Measurements from ENCODE around the gene TNFSF10. TPM values are rescaled to one million over a fixed set of nuclear protein-coding genes. Genes with fewer than 3 reads are reported as not detected.

The TNFSF10 gene
- total and polyA plus RNA-seq, 7 donors = 17.9 to 76.8 (median 36.4) TPM

- no peaks in the 10 kb centered on the region for H3K4me1 ChIP-seq
- WGBS, 2 donors = 87 to 88% methylated on average over 2 of the region's 2 CpGs
- TF ChIP-seq CTCF (IDR thresholded peaks at IDR 0.05) = no peak
- TF ChIP-seq EP300 (IDR thresholded peaks at IDR 0.05) = no peak
- no peak for TF ChIP-seq POLR2A (IDR thresholded peaks at IDR 0.05)
- TF ChIP-seq POLR2AphosphoS5 (IDR thresholded peaks at IDR 0.05) = no peak
- H3K36me3 ChIP-seq = no peaks in the 10 kb centered on the region
- intact Hi-C loops (cut with DNase I) = no loop called here
- peaks cover 0 to 5% (median 0%) of the 10 kb centered on the region in 4 donors for H3K9me3 ChIP-seq
- H3K4me3 ChIP-seq = no peak overlapping the region
- H3K27ac ChIP-seq = no peak overlapping the region
- no peak for DNase-seq
- H3K27me3 ChIP-seq = no peaks in the 10 kb centered on the region
Observed at GRCh38 chr3:172467170-172467824, 55.9 kb downstream of the TNFSF10 start.

DNA sequence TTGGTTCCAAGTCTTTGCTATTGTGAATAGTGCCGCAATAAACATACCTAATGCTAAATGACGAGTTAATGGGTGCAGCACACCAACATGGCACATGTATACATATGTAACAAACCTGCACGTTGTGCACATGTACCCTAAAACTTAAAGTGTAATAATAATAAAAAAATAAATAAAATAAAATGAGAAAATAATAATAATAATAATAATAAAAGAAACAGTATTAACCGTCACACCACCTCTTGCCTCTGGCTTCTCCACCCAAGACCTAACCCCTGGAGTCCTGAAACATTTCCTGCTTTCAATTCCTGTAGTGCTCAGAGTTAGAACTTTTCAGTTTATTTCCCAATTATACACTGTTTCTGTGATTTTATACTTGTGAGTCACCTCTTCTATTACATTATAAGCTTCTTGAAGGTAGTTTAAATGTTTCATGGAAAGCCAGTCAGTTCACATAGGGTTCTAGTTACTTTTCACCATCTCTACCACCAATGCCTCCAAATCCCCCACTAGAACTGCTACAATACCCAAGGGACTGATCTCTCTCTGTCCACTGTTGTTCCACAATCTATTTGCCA is 56.6 kb downstream of the TNFSF10 start:
- 83 to 85% methylated on average over 4 of the region's 4 CpGs for WGBS, 2 donors

DNA sequence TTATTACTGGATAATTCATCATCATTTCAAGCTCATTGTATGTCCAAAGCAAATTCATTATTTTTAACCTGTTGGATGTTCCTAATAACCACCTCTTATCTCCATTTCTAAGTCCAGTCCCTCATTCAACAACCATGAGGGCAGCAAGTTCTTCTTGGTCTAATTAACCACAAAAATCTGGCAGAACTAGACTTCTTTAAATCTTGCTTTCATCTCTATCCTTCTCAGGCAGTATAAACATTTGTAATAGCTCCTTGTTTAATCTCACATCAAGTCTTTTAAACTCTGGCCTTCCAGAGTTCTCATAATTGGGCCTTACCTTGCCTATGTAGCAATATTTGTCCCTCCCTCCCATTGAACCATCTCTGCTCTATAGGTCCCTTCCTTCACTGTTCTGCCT is 57.9 kb downstream of the TNFSF10 start:
- H3K36me3 ChIP-seq = no peaks in the 10 kb centered on the region
- no peak for DNase-seq

More for the DNA sequence above, 56.6 kb downstream of the TNFSF10 start:
- no peaks in the 10 kb centered on the region for H3K9me3 ChIP-seq
- TF ChIP-seq POLR2A (IDR thresholded peaks at IDR 0.05) (no peak), CTCF (IDR thresholded peaks at IDR 0.05) (no peak), POLR2AphosphoS5 (IDR thresholded peaks at IDR 0.05) (no peak), EP300 (IDR thresholded peaks at IDR 0.05) (no peak)
- no peaks in the 10 kb centered on the region for H3K4me1 ChIP-seq
- H3K27me3 ChIP-seq = no peaks in the 10 kb centered on the region
- intact Hi-C loops (cut with DNase I) = no loop called here
- H3K27ac ChIP-seq = no peak overlapping the region
- H3K4me3 ChIP-seq = no peak overlapping the region
- no peaks in the 10 kb centered on the region for H3K36me3 ChIP-seq
- no peak for DNase-seq

DNA sequence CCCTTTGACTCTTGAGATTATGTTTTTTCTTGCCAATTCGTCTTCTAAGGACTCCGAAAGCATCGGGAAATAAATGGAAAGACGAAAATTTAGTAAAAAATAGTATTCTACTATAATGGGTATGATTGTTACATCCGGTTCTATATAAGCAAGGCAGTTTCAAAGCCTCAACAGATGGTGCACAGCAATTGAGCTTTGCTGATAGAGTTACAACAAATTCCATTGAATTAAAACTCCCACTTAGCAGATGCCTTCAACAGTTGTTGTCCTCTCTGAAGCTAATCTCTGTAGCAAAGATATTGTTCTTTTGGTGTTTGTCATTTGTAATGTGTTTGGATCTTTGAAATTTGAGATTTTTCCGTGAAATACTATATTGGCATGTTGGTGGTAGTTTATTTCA is 58.9 kb downstream of the TNFSF10 start:
- H3K4me3 ChIP-seq = no peak overlapping the region
- TF ChIP-seq POLR2AphosphoS5 (IDR thresholded peaks at IDR 0.05) = no peak
- TF ChIP-seq CTCF (IDR thresholded peaks at IDR 0.05) = no peak
- no peak for TF ChIP-seq EP300 (IDR thresholded peaks at IDR 0.05)
- no peak for TF ChIP-seq POLR2A (IDR thresholded peaks at IDR 0.05)
- 93 to 96% methylated on average over 6 of the region's 6 CpGs for whole genome bisulfite sequencing, 2 donors
- no peak overlapping the region for H3K27ac ChIP-seq
- no peaks in the 10 kb centered on the region for H3K4me1 ChIP-seq
- no peaks in the 10 kb centered on the region for H3K27me3 ChIP-seq
- intact Hi-C loops (cut with DNase I) = no loop called here
- no peak for DNase-seq
- no peaks in the 10 kb centered on the region for H3K9me3 ChIP-seq
- H3K36me3 ChIP-seq = no peaks in the 10 kb centered on the region

More for the DNA sequence above, 57.9 kb downstream of the TNFSF10 start:
- H3K27me3 ChIP-seq = no peaks in the 10 kb centered on the region
- H3K27ac ChIP-seq = no peak overlapping the region
- no peaks in the 10 kb centered on the region for H3K9me3 ChIP-seq
- H3K4me1 ChIP-seq = no peaks in the 10 kb centered on the region
- H3K4me3 ChIP-seq = no peak overlapping the region
- TF ChIP-seq CTCF (IDR thresholded peaks at IDR 0.05) (no peak), POLR2A (IDR thresholded peaks at IDR 0.05) (no peak), POLR2AphosphoS5 (IDR thresholded peaks at IDR 0.05) (no peak), EP300 (IDR thresholded peaks at IDR 0.05) (no peak)
- intact Hi-C loops (cut with DNase I) = no loop called here

Measured in sigmoid colon (tissue), 7 donors.